ENCODE data around the gene JAK3. TPM values are rescaled to one million over a fixed set of nuclear protein-coding genes. Genes with fewer than 3 reads are reported as not detected.

Gene JAK3
- total and polyA plus RNA-seq, 5 experiments from 2014 or later = 78.7 to 122 (median 120) TPM

DNA sequence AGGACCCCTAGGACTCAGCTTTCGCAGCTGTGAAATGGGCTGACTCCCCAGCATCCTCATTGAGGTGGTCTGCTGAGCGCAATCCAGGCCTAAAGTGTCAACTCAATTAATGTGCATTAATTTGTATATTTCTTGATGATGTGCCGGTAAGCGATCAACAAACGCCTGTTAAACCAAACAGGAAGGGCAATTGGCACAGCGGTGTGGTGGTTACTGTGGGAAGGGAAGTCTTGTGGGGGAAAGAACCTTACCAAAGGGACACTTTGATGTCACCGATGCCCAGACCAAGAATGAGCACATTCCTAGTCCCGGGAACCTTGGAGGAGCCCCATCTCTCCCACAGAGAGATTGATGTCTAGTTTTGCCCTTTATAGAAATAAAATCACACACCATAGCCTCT lies 1.6 kb downstream of the JAK3 start:
- no peak for ATAC-seq
- POLR2A ChIA-PET = interaction anchor here (0.6 to 3.2 kb wide), 11 partner anchors 10 to 177 kb away, joined by 3 to 10 read pairs (median 4); partner anchors contain the start of genes CCDC124 and FCHO1
- H3K4me1 Mint-ChIP-seq = peaks cover 22 to 75% (median 67%) of the 10 kb centered on the region in 4 donors

GRCh38 chr19:17843908-17844490 lies 3.8 kb downstream of the JAK3 start:
- no peaks in the 10 kb centered on the region for H3K27me3 Mint-ChIP-seq
- H3K4me3 Mint-ChIP-seq = peak overlapping the region in 9 of 10 donors; percentile 28 to 98 (median 85)
- peaks cover 14 to 66% (median 52%) of the 10 kb centered on the region in 4 donors for H3K4me1 Mint-ChIP-seq
- H3K36me3 Mint-ChIP-seq = peaks cover 0 to 53% (median 7%) of the 10 kb centered on the region in 3 donors
- ATAC-seq (no peak), DNase-seq (no peak)
- POLR2A ChIA-PET = interaction anchor here (0.6 to 1.2 kb wide), 2 partner anchors 16 to 18 kb away, joined by 3 read pairs; partner anchors contain the start of gene RPL18A
- H3K27ac Mint-ChIP-seq = peak overlapping the region; percentile 76 to 99 (median 96)
- no peaks in the 10 kb centered on the region for H3K9me3 Mint-ChIP-seq

More for the DNA sequence above, 1.6 kb downstream of the JAK3 start:
- Mint-ChIP-seq H3K9me3 (no peaks in the 10 kb centered on the region), H3K36me3 (peaks cover 0 to 32% (median 0%) of the 10 kb centered on the region in 3 donors), H3K27ac (peak overlapping the region; percentile 92 to 99 (median 96)), H3K27me3 (no peaks in the 10 kb centered on the region), H3K4me3 (peak overlapping the region; percentile 78 to 98 (median 94))
- peak in 6 of 10 donors; percentile 34 to 57 (median 40) for DNase-seq

- H3K4me1 Mint-ChIP-seq = peaks cover 10 to 62% (median 47%) of the 10 kb centered on the region in 4 donors
- no peaks in the 10 kb centered on the region for H3K27me3 Mint-ChIP-seq
- H3K9me3 Mint-ChIP-seq = no peaks in the 10 kb centered on the region
- peak overlapping the region in 7 of 10 donors; percentile 27 to 78 (median 56) for H3K4me3 Mint-ChIP-seq
- no peak for DNase-seq
- peaks cover 0 to 59% (median 11%) of the 10 kb centered on the region in 3 donors for H3K36me3 Mint-ChIP-seq
- H3K27ac Mint-ChIP-seq = peak overlapping the region in 8 of 10 donors; percentile 28 to 99 (median 80)
- POLR2A ChIA-PET = interaction anchor here (0.6 to 1.2 kb wide), 3 partner anchors 16 to 1571 kb away, joined by 3 to 4 read pairs (median 3); partner anchors contain the start of gene RPL18A
- ATAC-seq = no peak
Observed at GRCh38 chr19:17843292-17843827, 4.4 kb downstream of the JAK3 start.

DNA sequence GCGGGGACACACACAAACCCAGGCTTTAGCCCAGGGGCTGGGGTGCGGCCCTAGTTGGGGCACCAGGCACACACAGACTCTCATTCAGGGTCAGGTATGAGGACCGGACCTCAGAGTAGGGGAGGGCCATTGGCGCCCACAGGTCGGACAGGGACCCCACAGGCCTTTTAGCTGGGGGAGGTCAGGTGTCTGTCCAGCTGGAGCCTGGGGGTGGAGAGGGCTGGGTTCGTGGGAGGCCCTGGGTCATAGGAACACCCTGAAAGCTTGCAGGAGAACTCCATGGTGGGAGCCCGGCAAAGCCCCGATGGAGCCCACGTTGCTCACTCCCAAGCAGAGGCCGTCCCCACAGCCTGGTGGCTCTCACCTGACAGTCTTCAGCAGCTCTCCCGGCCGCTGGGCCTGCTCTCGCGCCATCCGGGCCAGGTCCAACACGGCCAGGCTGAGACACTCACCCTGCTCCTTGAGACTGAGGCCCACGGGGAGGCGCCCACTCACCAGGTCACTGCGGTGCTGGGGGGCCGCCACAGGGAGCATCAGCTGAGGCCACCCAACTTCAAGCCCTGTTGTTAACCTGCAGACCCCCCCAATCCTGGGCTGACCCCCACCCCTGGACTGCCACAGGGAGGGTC lies 5.0 kb downstream of the JAK3 start:
- Mint-ChIP-seq H3K27ac (peak overlapping the region in 6 of 10 donors; percentile 15 to 97 (median 76)), H3K9me3 (no peaks in the 10 kb centered on the region), H3K36me3 (peaks cover 0 to 65% (median 11%) of the 10 kb centered on the region in 3 donors), H3K4me1 (peaks cover 6 to 61% (median 41%) of the 10 kb centered on the region in 4 donors), H3K27me3 (no peaks in the 10 kb centered on the region), H3K4me3 (peak overlapping the region in 1 of 10 donors; percentile 78)
- ATAC-seq (no peak), DNase-seq (no peak)
- POLR2A ChIA-PET = interaction anchor here (0.6 to 1.2 kb wide), 2 partner anchors 17 to 1571 kb away, joined by 3 to 4 read pairs; partner anchors contain the start of gene RPL18A

DNA sequence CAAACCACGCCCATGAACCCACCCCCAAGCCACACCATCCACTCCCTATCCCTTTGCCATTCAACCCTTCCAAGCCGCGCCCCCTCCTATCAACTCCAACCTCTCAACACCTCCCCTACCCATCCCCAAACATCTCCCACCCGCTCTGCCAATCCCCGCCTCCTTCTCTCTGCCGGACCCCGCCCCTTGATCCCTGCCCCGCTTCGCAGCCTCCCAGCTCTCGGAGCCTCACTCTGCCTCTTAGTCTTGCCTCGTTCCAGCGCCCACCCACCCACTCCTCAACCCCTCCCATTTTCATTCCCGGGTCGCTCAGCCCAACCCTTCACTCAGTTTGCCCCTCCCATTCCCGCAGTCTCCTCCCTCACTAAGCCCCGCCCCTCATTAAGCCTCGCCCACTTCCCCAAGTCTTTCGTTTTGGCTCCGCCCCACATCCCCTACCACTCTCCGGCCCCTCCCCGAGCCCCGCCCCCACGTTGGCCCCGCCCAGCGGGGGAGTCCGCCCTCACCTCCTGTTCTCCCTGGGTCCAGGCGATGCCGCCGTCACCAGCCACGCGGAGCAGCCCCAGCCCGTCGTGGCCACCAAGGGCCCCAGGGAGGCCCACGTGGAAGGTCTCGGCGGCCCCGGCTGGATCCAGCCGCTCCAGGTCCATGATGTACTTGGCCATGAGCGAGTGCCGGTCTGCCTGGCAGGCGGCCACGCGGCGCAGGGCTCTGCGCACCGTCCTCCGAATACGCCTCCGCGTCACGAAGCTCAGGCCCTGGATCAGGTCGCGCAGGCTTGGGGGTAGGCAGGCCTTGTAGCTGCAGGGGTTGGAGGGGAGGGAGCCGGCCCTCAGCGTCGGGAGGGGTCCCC lies 5.7 kb downstream of the JAK3 start:
- H3K9me3 Mint-ChIP-seq = no peaks in the 10 kb centered on the region
- POLR2A ChIA-PET = no interaction called here

DNA sequence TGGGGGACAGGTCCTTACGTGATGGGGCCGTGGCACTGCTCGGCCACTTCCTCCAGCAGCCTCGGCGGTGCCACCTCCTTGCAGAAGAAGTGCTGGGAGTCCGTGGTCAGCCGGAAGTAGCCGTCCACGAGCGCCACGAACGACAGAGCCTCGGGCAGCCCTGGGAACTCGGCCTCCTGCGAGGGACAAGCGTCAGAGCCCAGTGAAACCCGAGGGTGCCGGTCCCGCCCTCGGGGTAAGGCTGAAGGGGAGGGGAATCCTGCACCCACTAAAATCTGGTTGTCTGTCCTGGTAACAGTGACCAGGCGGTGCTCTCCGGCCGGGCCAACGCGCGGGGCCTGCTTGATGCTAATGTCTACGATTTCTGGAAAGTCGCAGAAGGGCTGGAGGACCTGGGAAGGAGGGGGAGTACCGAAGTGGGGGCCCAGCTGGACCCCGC lies 6.4 kb downstream of the JAK3 start:
- H3K27ac Mint-ChIP-seq = peak overlapping the region in 6 of 10 donors; percentile 8 to 85 (median 47)
- no peak overlapping the region for H3K4me3 Mint-ChIP-seq
- H3K36me3 Mint-ChIP-seq = peaks cover 0 to 79% (median 15%) of the 10 kb centered on the region in 3 donors
- DNase-seq = no peak
- no peaks in the 10 kb centered on the region for H3K27me3 Mint-ChIP-seq
- H3K4me1 Mint-ChIP-seq = peaks cover 11 to 64% (median 43%) of the 10 kb centered on the region in 4 donors
- ATAC-seq = no peak
- POLR2A ChIA-PET = no interaction called here
- no peaks in the 10 kb centered on the region for H3K9me3 Mint-ChIP-seq

More for the DNA sequence above, 5.7 kb downstream of the JAK3 start:
- Mint-ChIP-seq H3K36me3 (peaks cover 0 to 73% (median 11%) of the 10 kb centered on the region in 3 donors), H3K4me3 (peak overlapping the region in 1 of 10 donors; percentile 48), H3K27me3 (no peaks in the 10 kb centered on the region), H3K4me1 (peaks cover 6 to 63% (median 40%) of the 10 kb centered on the region in 4 donors), H3K27ac (peak overlapping the region in 6 of 10 donors; percentile 8 to 85 (median 44))
- ATAC-seq (peak; percentile 27 to 61), DNase-seq (peak in 8 of 10 donors; percentile 31 to 71 (median 48))

GRCh38 chr19:17840019-17840418 lies 7.8 kb downstream of the JAK3 start:
- no peak overlapping the region for H3K4me3 Mint-ChIP-seq

GRCh38 chr19:17837972-17838371 lies 9.8 kb downstream of the JAK3 start:
- H3K9me3 Mint-ChIP-seq = no peaks in the 10 kb centered on the region
- DNase-seq (no peak), ATAC-seq (no peak)
- H3K4me1 Mint-ChIP-seq = peaks cover 13 to 39% (median 23%) of the 10 kb centered on the region in 4 donors
- H3K36me3 Mint-ChIP-seq = peaks cover 6 to 92% (median 31%) of the 10 kb centered on the region in 3 donors
- H3K4me3 Mint-ChIP-seq = no peak overlapping the region
- POLR2A ChIA-PET = interaction anchor here (0.7 kb wide), 1 partner anchor 416 kb away, joined by 3 read pairs; no protein-coding TSS in a partner anchor
- H3K27ac Mint-ChIP-seq = peak overlapping the region in 9 of 10 donors; percentile 27 to 87 (median 74)
- no peaks in the 10 kb centered on the region for H3K27me3 Mint-ChIP-seq

More at GRCh38 chr19:17840019-17840418, 7.8 kb downstream of the JAK3 start:
- Mint-ChIP-seq H3K27ac (peak overlapping the region in 7 of 10 donors; percentile 19 to 80 (median 66)), H3K36me3 (peaks cover 6 to 91% (median 27%) of the 10 kb centered on the region in 3 donors), H3K27me3 (no peaks in the 10 kb centered on the region), H3K4me1 (peaks cover 15 to 59% (median 39%) of the 10 kb centered on the region in 4 donors), H3K9me3 (no peaks in the 10 kb centered on the region)
- DNase-seq (no peak), ATAC-seq (no peak)
- POLR2A ChIA-PET = interaction anchor here (0.9 to 1.1 kb wide), 2 partner anchors 16 to 50 kb away, joined by 3 to 4 read pairs; no protein-coding TSS in a partner anchor

DNA sequence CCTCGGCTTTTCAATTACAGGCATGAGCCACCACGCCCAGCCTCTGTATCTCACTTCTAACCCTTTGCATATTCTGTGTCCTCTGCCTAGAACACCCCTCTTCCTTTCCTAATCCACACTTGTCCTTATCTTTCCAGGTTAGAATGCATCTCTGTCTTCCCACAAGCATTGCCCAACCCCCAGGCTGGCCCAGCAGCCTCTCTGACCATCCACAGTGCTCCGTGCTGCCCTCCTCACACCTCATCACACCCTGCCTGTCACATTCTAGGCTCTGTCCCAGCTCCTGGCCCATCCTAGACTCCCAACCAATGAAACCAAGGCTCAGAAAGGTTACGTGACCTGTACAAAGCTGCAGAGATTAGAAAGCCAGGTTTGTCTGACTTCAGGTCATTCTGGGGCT lies 11.3 kb downstream of the JAK3 start:
- peaks cover 6 to 97% (median 36%) of the 10 kb centered on the region in 3 donors for H3K36me3 Mint-ChIP-seq
- H3K27me3 Mint-ChIP-seq = no peaks in the 10 kb centered on the region
- no peaks in the 10 kb centered on the region for H3K9me3 Mint-ChIP-seq
- peak overlapping the region in 8 of 10 donors; percentile 29 to 93 (median 68) for H3K27ac Mint-ChIP-seq
- H3K4me1 Mint-ChIP-seq = peaks cover 13 to 35% (median 23%) of the 10 kb centered on the region in 4 donors
- ATAC-seq = no peak
- peak overlapping the region in 1 of 10 donors; percentile 28 for H3K4me3 Mint-ChIP-seq
- POLR2A ChIA-PET = interaction anchor here (1.8 kb wide), 1 partner anchor 9 kb away, joined by 4 read pairs; no protein-coding TSS in a partner anchor
- DNase-seq = no peak

DNA sequence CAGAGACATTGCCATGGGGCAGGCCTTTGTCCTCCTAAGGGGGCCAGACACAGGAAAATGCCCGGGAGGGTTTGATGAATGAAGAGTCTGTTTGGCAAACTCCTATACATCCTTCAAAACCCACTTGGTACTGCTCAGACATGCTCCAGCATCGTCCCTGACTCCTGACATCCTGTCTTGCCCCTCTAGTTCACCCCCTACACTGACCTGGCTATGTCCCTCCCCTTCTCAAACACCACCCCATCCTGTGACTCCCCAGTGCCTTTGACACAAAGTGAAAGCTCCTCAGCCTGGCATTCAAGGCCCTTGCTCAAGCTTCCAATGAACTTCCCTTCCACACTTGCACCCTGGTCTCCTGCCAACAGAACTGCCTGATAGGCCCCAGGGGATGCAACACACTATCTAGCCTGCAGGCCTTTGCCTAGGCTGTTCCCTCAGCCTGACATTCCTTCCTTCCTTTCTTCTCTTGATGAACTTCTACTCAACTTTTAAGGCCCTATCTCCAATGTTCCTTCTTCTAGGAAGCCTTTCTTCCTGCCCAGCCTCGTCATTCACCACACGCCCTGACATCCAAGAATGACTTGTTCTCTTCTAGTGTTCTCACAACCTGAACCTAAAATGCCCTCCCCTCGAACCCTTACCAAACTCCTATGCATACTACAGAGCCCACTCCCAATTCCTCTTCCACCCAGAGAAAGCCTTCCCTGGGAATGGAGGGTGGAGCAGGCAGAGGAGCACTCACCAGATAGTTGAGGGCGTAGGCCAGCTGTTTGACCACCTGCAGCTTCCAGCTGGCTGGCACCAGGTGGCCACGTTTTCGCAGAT lies 12.4 kb downstream of the JAK3 start:
- Mint-ChIP-seq H3K4me3 (no peak overlapping the region), H3K4me1 (peaks cover 11 to 32% (median 19%) of the 10 kb centered on the region in 4 donors), H3K27me3 (no peaks in the 10 kb centered on the region), H3K9me3 (no peaks in the 10 kb centered on the region), H3K27ac (peak overlapping the region; percentile 26 to 93 (median 74)), H3K36me3 (peaks cover 6 to 95% (median 36%) of the 10 kb centered on the region in 3 donors)
- ATAC-seq (no peak), DNase-seq (no peak)
- POLR2A ChIA-PET = interaction anchor here (1.8 kb wide), 1 partner anchor 10 kb away, joined by 4 read pairs; no protein-coding TSS in a partner anchor
